H1 (cell line): Measurements from ENCODE around the gene CAPS2. TPM values are rescaled to one million over a fixed set of nuclear protein-coding genes. Genes with fewer than 3 reads are reported as not detected.

Experiments used
- CEBPB ChIP-seq: IDR thresholded peaks from 2 replicates; pipeline ENCODE4 v1.6.1; 2012; ENCODE audit warnings: low read depth, low read length
- CHD1 ChIP-seq: IDR thresholded peaks from 2 replicates; pipeline ENCODE4 v1.6.1; 2012; ENCODE audit warnings: low read depth, low read length, improper control_type of control experiment
- EP300 ChIP-seq, 2 experiments: IDR thresholded peaks; 1 replicate in 1 of 2; 2 replicates in 1 of 2; pipeline ENCODE4 v1.6.1; 2011 to 2012; ENCODE audit warnings: low read depth in 2 of 2, low read length in 2 of 2, mild to moderate bottlenecking in 2 of 2, borderline replicate concordance in 1 of 2, inconsistent platforms in 1 of 2, moderate library complexity in 1 of 2
- HDAC6 ChIP-seq: IDR thresholded peaks from one replicate; pipeline ENCODE4 v1.7.1; 2012; ENCODE audit warnings: low read depth, mild to moderate bottlenecking, inconsistent platforms, low read length, moderate library complexity
- SRF ChIP-seq: IDR thresholded peaks from 2 replicates; pipeline ENCODE4 v1.6.1; 2011; ENCODE audit warnings: mild to moderate bottlenecking, low read depth, low read length, moderate library complexity
- TBP ChIP-seq: IDR thresholded peaks from 2 replicates; pipeline ENCODE4 v1.6.1; 2011; ENCODE audit warnings: low read depth, low read length, improper control_type of control experiment
- polyA plus RNA-seq, 7 experiments: library from polyadenylated mRNA; depleted of rRNA in 3 of 7; stranded (reverse) in 5 of 7; unstranded in 2 of 7; fragments of >200 nt in 5 of 7; fragments of 200-250 nt in 2 of 7; gene quantifications; 1 replicate in 5 of 7; 2 replicates in 1 of 7; 4 replicates in 1 of 7; pipeline versions ENCODE4 v1.2.1 to v1.2.3, GENCODE V29; 2011 to 2013; ENCODE audit warnings: missing spikeins in 2 of 7, mixed read lengths in 2 of 7
- total RNA-seq: library from RNA; stranded (reverse); fragmentation: NEBNext Ultra II Directional; extraction: Animal tissue kit (Norgen Biotek cat#: 25700); gene quantifications from 2 replicates; pipeline ENCODE4 v1.2.1, GENCODE V29; 2021
- TF ChIP-seq, protein P1 (sequence below): fragments of 300-600 bp; sonication (generic); IDR thresholded peaks from 2 replicates; pipeline ENCODE4 v1.7.1; 2012; ENCODE audit warnings: low read length, moderate library complexity, mild to moderate bottlenecking, inconsistent platforms; ENCODE audit not compliant: insufficient replicate concordance
- TF ChIP-seq, protein P2 (sequence below): IDR thresholded peaks from 2 replicates; pipeline ENCODE4 v1.6.1; 2012; ENCODE audit warnings: inconsistent platforms

The CAPS2 gene
- total and polyA plus RNA-seq, 2 of the 8 experiments (the other 6 are each of a cell fraction or from before 2014, with no cell fraction given), result 2.3 to 3.8 TPM

DNA sequence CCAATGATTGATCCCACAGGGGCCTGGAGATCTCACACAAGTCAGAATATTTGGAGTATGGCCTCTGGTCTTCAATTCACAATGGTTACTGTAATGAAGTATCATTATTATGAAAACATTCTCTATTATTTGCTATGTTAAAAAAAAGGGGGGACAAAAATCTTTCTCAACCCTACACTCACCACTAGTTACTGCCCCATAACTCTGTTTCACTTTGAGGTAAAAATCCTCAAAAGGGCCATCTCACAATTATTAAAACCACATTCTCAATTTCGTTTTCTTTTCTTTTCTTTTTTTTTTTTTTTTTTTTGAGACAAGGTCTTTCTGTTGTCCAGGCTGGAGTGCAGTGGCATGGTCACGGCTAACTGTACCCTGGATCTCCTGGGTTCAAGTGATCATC is 60.9 kb downstream of the CAPS2 start (continued):
- TF ChIP-seq, protein P1, sequence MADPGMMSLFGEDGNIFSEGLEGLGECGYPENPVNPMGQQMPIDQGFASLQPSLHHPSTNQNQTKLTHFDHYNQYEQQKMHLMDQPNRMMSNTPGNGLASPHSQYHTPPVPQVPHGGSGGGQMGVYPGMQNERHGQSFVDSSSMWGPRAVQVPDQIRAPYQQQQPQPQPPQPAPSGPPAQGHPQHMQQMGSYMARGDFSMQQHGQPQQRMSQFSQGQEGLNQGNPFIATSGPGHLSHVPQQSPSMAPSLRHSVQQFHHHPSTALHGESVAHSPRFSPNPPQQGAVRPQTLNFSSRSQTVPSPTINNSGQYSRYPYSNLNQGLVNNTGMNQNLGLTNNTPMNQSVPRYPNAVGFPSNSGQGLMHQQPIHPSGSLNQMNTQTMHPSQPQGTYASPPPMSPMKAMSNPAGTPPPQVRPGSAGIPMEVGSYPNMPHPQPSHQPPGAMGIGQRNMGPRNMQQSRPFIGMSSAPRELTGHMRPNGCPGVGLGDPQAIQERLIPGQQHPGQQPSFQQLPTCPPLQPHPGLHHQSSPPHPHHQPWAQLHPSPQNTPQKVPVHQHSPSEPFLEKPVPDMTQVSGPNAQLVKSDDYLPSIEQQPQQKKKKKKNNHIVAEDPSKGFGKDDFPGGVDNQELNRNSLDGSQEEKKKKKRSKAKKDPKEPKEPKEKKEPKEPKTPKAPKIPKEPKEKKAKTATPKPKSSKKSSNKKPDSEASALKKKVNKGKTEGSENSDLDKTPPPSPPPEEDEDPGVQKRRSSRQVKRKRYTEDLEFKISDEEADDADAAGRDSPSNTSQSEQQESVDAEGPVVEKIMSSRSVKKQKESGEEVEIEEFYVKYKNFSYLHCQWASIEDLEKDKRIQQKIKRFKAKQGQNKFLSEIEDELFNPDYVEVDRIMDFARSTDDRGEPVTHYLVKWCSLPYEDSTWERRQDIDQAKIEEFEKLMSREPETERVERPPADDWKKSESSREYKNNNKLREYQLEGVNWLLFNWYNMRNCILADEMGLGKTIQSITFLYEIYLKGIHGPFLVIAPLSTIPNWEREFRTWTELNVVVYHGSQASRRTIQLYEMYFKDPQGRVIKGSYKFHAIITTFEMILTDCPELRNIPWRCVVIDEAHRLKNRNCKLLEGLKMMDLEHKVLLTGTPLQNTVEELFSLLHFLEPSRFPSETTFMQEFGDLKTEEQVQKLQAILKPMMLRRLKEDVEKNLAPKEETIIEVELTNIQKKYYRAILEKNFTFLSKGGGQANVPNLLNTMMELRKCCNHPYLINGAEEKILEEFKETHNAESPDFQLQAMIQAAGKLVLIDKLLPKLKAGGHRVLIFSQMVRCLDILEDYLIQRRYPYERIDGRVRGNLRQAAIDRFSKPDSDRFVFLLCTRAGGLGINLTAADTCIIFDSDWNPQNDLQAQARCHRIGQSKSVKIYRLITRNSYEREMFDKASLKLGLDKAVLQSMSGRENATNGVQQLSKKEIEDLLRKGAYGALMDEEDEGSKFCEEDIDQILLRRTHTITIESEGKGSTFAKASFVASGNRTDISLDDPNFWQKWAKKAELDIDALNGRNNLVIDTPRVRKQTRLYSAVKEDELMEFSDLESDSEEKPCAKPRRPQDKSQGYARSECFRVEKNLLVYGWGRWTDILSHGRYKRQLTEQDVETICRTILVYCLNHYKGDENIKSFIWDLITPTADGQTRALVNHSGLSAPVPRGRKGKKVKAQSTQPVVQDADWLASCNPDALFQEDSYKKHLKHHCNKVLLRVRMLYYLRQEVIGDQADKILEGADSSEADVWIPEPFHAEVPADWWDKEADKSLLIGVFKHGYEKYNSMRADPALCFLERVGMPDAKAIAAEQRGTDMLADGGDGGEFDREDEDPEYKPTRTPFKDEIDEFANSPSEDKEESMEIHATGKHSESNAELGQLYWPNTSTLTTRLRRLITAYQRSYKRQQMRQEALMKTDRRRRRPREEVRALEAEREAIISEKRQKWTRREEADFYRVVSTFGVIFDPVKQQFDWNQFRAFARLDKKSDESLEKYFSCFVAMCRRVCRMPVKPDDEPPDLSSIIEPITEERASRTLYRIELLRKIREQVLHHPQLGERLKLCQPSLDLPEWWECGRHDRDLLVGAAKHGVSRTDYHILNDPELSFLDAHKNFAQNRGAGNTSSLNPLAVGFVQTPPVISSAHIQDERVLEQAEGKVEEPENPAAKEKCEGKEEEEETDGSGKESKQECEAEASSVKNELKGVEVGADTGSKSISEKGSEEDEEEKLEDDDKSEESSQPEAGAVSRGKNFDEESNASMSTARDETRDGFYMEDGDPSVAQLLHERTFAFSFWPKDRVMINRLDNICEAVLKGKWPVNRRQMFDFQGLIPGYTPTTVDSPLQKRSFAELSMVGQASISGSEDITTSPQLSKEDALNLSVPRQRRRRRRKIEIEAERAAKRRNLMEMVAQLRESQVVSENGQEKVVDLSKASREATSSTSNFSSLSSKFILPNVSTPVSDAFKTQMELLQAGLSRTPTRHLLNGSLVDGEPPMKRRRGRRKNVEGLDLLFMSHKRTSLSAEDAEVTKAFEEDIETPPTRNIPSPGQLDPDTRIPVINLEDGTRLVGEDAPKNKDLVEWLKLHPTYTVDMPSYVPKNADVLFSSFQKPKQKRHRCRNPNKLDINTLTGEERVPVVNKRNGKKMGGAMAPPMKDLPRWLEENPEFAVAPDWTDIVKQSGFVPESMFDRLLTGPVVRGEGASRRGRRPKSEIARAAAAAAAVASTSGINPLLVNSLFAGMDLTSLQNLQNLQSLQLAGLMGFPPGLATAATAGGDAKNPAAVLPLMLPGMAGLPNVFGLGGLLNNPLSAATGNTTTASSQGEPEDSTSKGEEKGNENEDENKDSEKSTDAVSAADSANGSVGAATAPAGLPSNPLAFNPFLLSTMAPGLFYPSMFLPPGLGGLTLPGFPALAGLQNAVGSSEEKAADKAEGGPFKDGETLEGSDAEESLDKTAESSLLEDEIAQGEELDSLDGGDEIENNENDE, result no peak
- no peak for TF ChIP-seq HDAC6
- TF ChIP-seq, protein P2, sequence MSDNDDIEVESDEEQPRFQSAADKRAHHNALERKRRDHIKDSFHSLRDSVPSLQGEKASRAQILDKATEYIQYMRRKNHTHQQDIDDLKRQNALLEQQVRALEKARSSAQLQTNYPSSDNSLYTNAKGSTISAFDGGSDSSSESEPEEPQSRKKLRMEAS, result no peak
- TF ChIP-seq EP300 (IDR thresholded peaks at IDR 0.05; ENCODE audit: borderline replicate concordance in 1 of 2, low read depth in 2 of 2, low read length in 2 of 2), result no peak
- TF ChIP-seq CEBPB, result no peak
- no peak for TF ChIP-seq CHD1
- no peak for TF ChIP-seq SRF
- TF ChIP-seq TBP, result no peak
